ENCODE results near the gene MT1F.

DNA sequence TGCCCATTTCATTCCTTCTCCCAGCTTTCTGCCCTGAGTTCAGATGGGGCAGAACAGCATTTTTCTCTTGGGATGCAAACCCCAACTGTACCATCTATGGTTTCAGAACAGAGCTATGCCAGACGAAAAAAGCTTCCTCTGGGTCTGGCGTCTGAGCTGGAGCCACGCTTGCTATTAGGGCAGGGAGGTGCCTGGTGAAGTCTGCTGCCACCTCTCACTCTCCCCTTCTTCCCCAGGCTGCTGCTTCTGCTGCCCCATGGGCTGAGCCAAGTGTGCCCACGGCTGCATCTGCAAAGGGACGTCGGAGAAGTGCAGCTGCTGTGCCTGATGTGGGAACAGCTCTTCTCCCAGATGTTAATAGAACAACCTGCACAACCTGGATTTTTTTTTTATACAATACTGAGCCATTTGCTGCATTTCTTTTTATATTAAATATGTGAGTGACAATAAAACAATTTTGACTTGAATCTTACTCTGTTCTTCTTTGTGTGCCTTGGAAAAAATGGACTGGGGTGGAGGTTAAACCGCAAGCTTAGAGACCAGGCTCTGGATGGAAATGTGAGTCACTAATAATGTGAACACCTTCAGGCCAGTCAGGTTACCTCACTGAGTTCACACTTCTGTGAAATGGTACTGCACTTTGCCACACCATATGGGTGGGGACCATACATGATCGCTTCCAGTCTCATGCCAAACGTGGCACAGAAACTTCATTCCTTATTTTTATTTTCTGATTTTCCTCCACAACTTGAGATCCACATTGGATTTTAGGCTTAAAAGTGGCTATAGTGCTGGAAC, 20.9 kb upstream of the MT1F start:
- TF ChIP-seq, protein P1, sequence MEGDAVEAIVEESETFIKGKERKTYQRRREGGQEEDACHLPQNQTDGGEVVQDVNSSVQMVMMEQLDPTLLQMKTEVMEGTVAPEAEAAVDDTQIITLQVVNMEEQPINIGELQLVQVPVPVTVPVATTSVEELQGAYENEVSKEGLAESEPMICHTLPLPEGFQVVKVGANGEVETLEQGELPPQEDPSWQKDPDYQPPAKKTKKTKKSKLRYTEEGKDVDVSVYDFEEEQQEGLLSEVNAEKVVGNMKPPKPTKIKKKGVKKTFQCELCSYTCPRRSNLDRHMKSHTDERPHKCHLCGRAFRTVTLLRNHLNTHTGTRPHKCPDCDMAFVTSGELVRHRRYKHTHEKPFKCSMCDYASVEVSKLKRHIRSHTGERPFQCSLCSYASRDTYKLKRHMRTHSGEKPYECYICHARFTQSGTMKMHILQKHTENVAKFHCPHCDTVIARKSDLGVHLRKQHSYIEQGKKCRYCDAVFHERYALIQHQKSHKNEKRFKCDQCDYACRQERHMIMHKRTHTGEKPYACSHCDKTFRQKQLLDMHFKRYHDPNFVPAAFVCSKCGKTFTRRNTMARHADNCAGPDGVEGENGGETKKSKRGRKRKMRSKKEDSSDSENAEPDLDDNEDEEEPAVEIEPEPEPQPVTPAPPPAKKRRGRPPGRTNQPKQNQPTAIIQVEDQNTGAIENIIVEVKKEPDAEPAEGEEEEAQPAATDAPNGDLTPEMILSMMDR (IDR thresholded peaks at IDR 0.05; ENCODE audit: insufficient read depth, low read length), result no peak
- TF ChIP-seq, protein P2, sequence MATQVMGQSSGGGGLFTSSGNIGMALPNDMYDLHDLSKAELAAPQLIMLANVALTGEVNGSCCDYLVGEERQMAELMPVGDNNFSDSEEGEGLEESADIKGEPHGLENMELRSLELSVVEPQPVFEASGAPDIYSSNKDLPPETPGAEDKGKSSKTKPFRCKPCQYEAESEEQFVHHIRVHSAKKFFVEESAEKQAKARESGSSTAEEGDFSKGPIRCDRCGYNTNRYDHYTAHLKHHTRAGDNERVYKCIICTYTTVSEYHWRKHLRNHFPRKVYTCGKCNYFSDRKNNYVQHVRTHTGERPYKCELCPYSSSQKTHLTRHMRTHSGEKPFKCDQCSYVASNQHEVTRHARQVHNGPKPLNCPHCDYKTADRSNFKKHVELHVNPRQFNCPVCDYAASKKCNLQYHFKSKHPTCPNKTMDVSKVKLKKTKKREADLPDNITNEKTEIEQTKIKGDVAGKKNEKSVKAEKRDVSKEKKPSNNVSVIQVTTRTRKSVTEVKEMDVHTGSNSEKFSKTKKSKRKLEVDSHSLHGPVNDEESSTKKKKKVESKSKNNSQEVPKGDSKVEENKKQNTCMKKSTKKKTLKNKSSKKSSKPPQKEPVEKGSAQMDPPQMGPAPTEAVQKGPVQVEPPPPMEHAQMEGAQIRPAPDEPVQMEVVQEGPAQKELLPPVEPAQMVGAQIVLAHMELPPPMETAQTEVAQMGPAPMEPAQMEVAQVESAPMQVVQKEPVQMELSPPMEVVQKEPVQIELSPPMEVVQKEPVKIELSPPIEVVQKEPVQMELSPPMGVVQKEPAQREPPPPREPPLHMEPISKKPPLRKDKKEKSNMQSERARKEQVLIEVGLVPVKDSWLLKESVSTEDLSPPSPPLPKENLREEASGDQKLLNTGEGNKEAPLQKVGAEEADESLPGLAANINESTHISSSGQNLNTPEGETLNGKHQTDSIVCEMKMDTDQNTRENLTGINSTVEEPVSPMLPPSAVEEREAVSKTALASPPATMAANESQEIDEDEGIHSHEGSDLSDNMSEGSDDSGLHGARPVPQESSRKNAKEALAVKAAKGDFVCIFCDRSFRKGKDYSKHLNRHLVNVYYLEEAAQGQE (IDR thresholded peaks at IDR 0.05; ENCODE audit: insufficient replicate concordance, low read depth), result no peak
- TF ChIP-seq POLR2AphosphoS5 (IDR thresholded peaks at IDR 0.05; ENCODE audit: low read depth), result no peak

Data from HL-60 (cell line).